Measurements from ENCODE around the gene PDE1A. TPM values are rescaled to one million over a fixed set of nuclear protein-coding genes. Genes with fewer than 3 reads are reported as not detected.
A peak's percentile ranks its signal among the peaks of the same experiment; 100 is the strongest.

The PDE1A gene
- total and polyA plus RNA-seq, 2 of the 13 experiments (the other 11 are each of a cell fraction or from before 2014, with no cell fraction given): not detected

DNA sequence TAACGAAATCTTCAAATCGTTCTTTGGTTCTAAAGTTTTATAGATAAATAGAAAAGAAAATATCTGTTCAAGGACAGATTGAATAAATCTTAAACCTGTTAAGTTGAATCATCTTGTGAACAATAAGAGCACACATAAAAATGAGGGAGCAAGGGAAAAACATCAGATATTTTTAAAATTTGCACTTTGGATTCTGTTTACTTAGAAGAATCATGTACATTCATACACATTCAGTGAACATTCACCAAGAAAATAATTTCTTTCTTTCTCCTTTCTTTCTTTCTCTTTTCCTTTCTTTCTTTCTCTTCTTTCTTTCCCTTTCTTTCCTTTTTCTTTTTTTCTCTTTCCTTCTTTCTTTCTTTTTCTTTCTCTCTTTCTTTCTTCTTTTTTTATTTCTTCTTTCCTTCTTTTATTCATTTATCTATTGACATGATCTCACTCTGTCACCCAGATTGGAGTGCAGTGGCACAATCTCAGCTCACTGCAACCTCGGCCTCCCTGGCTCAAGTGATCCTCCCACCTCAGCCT is 164.9 kb downstream of the PDE1A start:
- H2AFZ ChIP-seq (ENCODE audit: low read length): no peak overlapping the region
- H3K79me2 ChIP-seq (ENCODE audit: insufficient read depth, low read length): no peaks in the 10 kb centered on the region
- H3K4me2 ChIP-seq (ENCODE audit: low read depth, low read length): no peak overlapping the region
- BruUV-seq (replicated peaks): no TSS peak
- no peak overlapping the region for H3K9ac ChIP-seq (ENCODE audit: insufficient read depth, low read depth, low read length)
- DNase-seq (ENCODE audit: low spot score): no peak
- ChIA-PET POLR2A (no interaction called here), CTCF (ENCODE audit: low intra/inter-chr PET ratio, low total read pairs) (no interaction called here)
- no peaks in the 10 kb centered on the region for H3K27me3 ChIP-seq (ENCODE audit: control insufficient read depth in 1 of 2, insufficient read depth in 2 of 2, low read length in 2 of 2)
- H3K4me1 ChIP-seq (ENCODE audit: insufficient read depth, low read length): no peaks in the 10 kb centered on the region
- in situ Hi-C loops (cut with HindIII; ENCODE audit: extremely low pct_ligation_motif_present, low pct_unique_long_range_greater_than_20kb): no loop called here
- ATAC-seq: no peak
- no peaks in the 10 kb centered on the region for H3K9me3 ChIP-seq (ENCODE audit: low read length)
- no peaks in the 10 kb centered on the region for H3K36me3 ChIP-seq (replicated peaks in 1 of 2; ENCODE audit: control insufficient read depth in 1 of 2, insufficient read depth in 2 of 2, low read length in 2 of 2)
- intact Hi-C loops (cut with micrococcal nuclease; ENCODE audit: unreplicated experiment): no loop called here
- no peak overlapping the region for H3K27ac ChIP-seq (ENCODE audit: extremely low read length, insufficient read depth, low read length)
- TF ChIP-seq HOXA5 (CRISPR knock-in tag; IDR thresholded peaks at IDR 0.05) (no peak), SRSF9 (IDR thresholded peaks at IDR 0.05; ENCODE audit: borderline replicate concordance, insufficient read depth, low read depth, low read length, poor library complexity, severe bottlenecking) (peak; percentile 59)
- H3K4me3 ChIP-seq (replicated peaks in 1 of 3; ENCODE audit: insufficient read depth in 1 of 3, low read depth in 2 of 3, low read length in 3 of 3): no peak overlapping the region
- FAIRE-seq: no peak
- H4K20me1 ChIP-seq (ENCODE audit: insufficient read depth, low read length): no peaks in the 10 kb centered on the region; the same call in 1 of the 2 replicates
- WGBS (ENCODE audit: low lambda C conversion rate): under 1% methylated on average over 3 of the region's 3 CpGs

DNA sequence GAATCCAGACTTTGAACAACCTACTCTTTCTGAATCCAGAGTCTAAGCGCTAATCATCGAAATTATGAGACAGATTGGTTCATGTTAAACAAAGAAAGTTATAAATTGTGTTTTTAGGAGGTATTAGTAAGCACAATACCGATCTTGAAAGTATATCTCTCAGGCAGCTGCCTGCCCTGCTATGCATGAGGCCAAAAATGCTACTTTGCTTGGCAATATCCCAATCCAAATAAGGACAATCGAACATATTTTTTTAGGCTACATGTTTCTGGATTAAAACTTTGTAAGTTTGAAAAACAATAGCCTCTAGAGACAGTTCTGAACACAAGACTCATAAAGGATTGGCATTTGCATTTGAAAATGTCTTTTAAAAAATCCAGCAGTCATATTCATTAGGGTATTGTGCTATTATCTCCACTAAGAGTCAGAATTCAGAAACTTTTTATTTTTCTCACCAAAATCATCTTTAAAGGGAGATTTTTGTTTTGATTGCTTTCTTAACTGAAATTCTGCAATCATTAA is 167.1 kb downstream of the PDE1A start:
- Histone ChIP-seq H3K9ac (ENCODE audit: insufficient read depth, low read depth, low read length) (no peak overlapping the region), H4K20me1 (ENCODE audit: insufficient read depth, low read length) (no peaks in the 10 kb centered on the region; the same call in 1 of the 2 replicates), H3K27me3 (ENCODE audit: control insufficient read depth in 1 of 2, insufficient read depth in 2 of 2, low read length in 2 of 2) (no peaks in the 10 kb centered on the region), H3K36me3 (replicated peaks in 1 of 2; ENCODE audit: control insufficient read depth in 1 of 2, insufficient read depth in 2 of 2, low read length in 2 of 2) (no peaks in the 10 kb centered on the region), H3K79me2 (ENCODE audit: insufficient read depth, low read length) (no peaks in the 10 kb centered on the region), H3K4me1 (ENCODE audit: insufficient read depth, low read length) (no peaks in the 10 kb centered on the region), H3K4me2 (ENCODE audit: low read depth, low read length) (no peak overlapping the region), H2AFZ (ENCODE audit: low read length) (no peak overlapping the region), H3K9me3 (ENCODE audit: low read length) (no peaks in the 10 kb centered on the region), H3K4me3 (replicated peaks in 1 of 3; ENCODE audit: insufficient read depth in 1 of 3, low read depth in 2 of 3, low read length in 3 of 3) (no peak overlapping the region), H3K27ac (ENCODE audit: extremely low read length, insufficient read depth, low read length) (no peak overlapping the region)
- intact Hi-C loops (cut with micrococcal nuclease; ENCODE audit: unreplicated experiment) (no loop called here), in situ Hi-C loops (cut with HindIII; ENCODE audit: extremely low pct_ligation_motif_present, low pct_unique_long_range_greater_than_20kb) (no loop called here)
- ChIA-PET CTCF (ENCODE audit: low intra/inter-chr PET ratio, low total read pairs) (no interaction called here), POLR2A (no interaction called here)
- no peak for DNase-seq (ENCODE audit: low spot score)
- no peak for TF ChIP-seq ZNF546 (CRISPR knock-in tag; conservative IDR thresholded peaks at IDR 0.05)
- no peak for TF ChIP-seq ATF7-NPFF (CRISPR knock-in tag; IDR thresholded peaks at IDR 0.05; ENCODE audit: low read depth)
- no peak for TF ChIP-seq FOXP1 (IDR thresholded peaks at IDR 0.05)
- TF ChIP-seq FOXP1 (CRISPR knock-in tag; IDR thresholded peaks at IDR 0.05): no peak
- TF ChIP-seq NCOA5 (CRISPR knock-in tag; IDR thresholded peaks at IDR 0.05): no peak
- TF ChIP-seq ZNF260 (CRISPR knock-in tag; IDR thresholded peaks at IDR 0.05; ENCODE audit: borderline replicate concordance, low read depth): no peak
- TF ChIP-seq DR1 (CRISPR knock-in tag; IDR thresholded peaks at IDR 0.05): no peak
- no peak for TF ChIP-seq ZNF138 (CRISPR knock-in tag; IDR thresholded peaks at IDR 0.05; ENCODE audit: low read depth)
- no peak for FAIRE-seq
- no peak for ATAC-seq
- 0% methylated on average over 4 of the region's 4 CpGs for WGBS (ENCODE audit: low lambda C conversion rate)
- no TSS peak for BruUV-seq (replicated peaks)

Data from HepG2 (cell line).